Stimulated activated CD8-positive, alpha-beta memory T cell treated with anti-CD3 and anti-CD28 coated beads, Interleukin-4, amount 100 ng/mL, for 24 hours (primary cell): ENCODE results near the gene YTHDC2.
"Not testable (repeated sequence)": the region's sequence is repeated elsewhere in the genome, so short reads cannot be mapped to it uniquely, and the experiment has no call there.

Experiments
- DNase-seq: peaks from one replicate; pipeline ENCODE4 v3.0.0-alpha.2; 2020; ENCODE audit warnings: low read depth

YTHDC2 gene

DNA sequence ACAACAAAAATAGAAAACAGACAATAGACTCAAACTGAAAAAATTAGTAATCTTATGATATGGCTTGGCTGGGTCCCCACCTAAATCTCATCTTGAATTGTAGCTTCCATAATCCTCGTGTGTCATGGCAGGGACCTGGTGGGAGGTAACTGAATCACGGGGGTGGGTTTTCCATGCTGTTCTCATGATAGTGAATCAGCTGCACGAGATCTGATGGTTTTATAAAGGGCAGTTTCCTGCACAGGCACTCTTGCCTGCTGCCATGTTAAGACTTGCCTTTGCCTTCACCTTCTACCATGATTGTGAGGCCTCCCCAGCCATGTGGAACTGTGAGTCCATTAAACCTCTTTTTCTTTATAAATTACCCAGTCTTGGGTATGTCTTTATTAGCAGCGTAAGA lies 89.8 kb downstream of the YTHDC2 start:
- not testable (repeated sequence) for DNase-seq

DNA sequence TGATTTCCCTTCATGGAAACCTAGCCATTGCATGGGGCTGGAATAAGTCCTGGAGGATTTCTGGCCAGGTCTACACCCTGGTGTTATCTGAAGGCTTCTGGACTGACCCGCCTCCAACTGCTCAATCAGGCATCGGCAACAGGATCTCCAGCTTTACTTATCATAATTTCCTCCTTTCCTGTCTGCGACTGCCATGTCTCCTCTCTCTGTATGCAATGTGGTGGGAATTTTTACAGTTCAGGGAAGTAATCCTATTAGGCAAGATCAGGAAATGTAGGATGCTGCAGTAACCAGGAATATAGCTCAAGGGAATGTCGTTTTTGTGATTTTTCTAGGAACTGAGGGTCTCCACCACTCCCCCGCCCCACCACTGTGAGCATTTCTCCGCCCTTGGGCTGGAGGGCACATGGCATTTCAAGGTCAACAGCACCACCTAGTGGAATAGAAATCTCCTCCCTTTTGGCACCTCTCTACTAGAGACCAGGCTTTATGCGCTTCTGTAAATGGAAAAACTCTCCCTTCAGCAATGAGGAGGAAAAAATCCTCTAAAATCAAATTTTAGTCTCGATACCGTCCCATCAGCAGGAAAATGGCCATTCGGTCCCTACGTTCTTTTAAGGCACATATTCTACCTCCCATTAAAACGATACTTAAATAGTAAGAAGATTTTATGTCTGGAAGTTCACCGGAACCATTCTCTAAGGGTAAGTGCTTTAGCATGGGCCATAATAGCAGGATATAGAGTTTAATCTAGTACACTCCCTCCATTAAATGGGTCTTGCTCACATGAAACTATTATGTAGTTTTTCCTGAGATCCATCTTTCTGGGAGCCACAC lies 93.0 kb downstream of the YTHDC2 start:
- DNase-seq = no peak

DNA sequence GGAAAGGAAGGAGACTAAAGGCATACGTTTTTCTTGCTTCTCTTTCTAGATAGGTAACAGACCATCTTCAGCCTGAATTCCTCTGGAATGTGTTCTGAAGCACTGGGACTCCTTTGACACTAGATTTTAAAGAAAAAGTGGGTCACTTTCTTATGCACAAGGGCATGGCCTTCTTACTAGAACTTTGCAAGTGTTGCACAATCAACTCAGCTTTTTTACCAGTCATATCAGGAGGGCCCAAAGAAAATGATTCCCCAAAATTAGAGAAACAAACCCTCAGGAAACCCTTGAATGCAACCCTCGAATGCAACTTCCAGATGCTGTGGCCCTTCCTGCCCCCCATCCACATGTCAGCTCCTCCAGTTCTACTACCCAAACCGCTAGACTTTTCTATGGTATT lies 93.9 kb downstream of the YTHDC2 start:
- DNase-seq = no peak

GRCh38 chr5:113608113-113608596 lies 94.7 kb downstream of the YTHDC2 start:
- no peak for DNase-seq

- DNase-seq = no peak
Observed at GRCh38 chr5:113612060-113612496, 98.6 kb downstream of the YTHDC2 start.

- no peak for DNase-seq
Observed at GRCh38 chr5:113614191-113614590, 100.7 kb downstream of the YTHDC2 start.

DNA sequence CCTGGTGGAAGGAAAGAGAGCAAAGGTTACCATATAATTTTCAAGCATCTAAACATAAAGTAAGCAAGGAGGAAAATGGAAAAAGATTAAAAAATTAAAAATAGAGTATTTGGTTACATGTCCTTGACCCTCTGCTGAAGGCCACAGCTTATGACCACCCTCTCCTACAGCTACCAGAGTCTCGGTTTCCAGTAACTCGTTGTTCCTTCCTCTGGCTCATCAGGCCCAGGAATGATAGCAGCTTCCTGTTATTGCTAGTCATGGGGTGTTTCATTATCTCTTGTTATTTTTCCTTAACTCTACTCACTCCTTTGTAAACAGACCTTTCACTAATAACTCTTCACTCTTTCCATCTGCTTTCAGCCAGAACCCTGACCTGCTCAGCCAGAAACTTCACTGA lies 102.2 kb downstream of the YTHDC2 start:
- no peak for DNase-seq

GRCh38 chr5:113617191-113617796 lies 103.8 kb downstream of the YTHDC2 start:
- DNase-seq = no peak

DNA sequence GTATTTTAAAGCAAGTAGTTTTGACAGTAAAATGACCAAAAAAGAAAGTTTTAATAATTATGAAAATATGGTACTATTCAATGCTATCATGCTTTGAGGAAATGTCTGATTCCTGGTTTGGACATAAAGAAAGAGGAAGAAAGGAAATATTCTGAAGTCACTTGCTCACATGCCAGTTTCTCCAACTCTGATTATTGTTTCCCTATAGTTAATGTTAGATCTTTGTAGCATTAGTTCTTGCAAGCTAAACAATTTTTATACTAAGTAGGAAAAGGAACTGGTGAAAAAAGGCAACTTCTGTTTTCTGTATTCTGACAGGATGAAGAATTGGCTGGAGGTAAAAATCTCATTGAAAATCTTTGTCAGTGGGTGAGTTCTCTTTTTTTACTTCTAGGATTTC lies 119.5 kb downstream of the YTHDC2 start:
- DNase-seq = no peak

DNA sequence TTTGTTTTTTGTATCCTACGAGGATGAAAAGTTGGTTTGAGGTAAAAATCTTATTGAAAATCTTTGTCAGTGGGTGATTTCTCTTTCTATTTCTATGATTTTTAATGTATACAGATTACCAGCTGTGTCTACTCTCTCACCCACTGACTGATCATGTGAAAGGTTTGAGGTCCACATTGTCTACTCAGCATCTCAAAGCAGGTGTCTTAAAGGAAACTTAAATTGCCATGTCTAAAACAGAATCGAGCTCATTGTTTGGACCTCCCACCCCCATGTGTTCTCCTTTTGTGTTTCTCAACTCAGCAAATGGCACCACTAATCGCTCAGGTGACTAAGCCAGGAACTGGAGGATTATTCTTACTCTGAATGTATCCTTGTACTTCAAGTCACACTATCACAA lies 121.5 kb downstream of the YTHDC2 start:
- no peak for DNase-seq

DNA sequence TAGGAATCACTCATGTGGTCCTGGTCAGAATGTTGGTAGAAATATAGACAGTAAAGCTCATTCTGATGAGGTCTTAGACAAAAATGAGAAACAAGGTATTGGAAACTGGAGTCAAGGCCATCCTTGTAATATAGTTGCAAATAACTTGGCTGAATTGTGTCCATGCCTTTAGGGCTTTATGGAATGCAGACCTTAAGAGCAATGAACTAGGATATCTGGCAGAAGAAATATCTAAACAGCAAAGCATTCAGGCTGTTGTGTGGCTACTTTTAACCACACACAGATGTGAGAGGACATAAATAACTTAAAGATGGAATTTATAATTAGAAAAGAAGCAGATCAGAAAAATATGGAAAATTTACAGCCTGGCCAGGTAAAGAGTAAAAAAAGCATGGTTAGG lies 128.2 kb downstream of the YTHDC2 start:
- DNase-seq = no peak
